Hepatocyte (in vitro differentiated cells): ENCODE measurements around the gene PLA2G2A.

Source experiments
- CTCF ChIP-seq: fragments of 200-600 bp; sonication (generic); IDR thresholded peaks from 2 replicates; pipeline ENCODE4 v1.5.1; 2016; ENCODE audit warnings: antibody characterized with exemption, mild to moderate bottlenecking; ENCODE audit not compliant: poor library complexity
- EZH2 ChIP-seq: fragments of 200-600 bp; sonication (generic); IDR thresholded peaks from 2 replicates; pipeline ENCODE4 v1.6.1; 2016; ENCODE audit warnings: antibody characterized with exemption, mild to moderate bottlenecking, borderline replicate concordance
- EZH2phosphoT487 ChIP-seq: fragments of 200-600 bp; sonication (generic); IDR thresholded peaks from one replicate; pipeline ENCODE4 v1.6.1; 2018; ENCODE audit warnings: antibody characterized with exemption, mild to moderate bottlenecking, low read depth, moderate library complexity; ENCODE audit not compliant: unreplicated experiment, severe bottlenecking

DNA sequence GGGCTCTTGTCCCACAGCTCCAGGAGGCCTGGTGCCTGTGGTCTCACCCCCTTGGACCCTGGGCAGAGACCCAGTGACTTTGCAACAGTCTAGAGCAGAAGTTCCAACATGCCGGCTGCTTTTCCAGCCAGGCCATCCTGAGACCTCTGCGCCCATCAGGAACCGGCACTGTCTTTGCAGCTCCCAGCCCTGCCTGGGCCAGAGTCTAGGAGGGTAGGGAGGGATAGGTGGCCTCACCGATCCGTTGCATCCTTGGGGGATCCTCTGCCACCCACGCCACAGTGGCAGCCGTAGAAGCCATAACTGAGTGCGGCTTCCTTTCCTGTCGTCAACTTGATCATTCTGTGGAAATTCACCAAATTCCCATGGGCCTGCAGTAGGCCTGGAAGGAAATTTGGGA lies 1.3 kb downstream of the PLA2G2A start:
- TF ChIP-seq CTCF (no peak), EZH2 (no peak), EZH2phosphoT487 (no peak)
